Fibroblast of pulmonary artery (primary cell): ENCODE results near the gene CUX1.
"Not testable (repeated sequence)": the region's sequence is repeated elsewhere in the genome, so short reads cannot be mapped to it uniquely, and the experiment has no call there.

Experiments
- DNase-seq: peaks from one replicate; pipeline ENCODE4 v3.0.0-alpha.2; 2010; ENCODE audit warnings: low read depth
- H3K4me3 ChIP-seq: replicated peaks from 2 replicates; pipeline ENCODE4 v1.5.1; 2011; ENCODE audit warnings: low read depth, mild to moderate bottlenecking, control low read depth, low read length, moderate library complexity
- CTCF ChIP-seq: IDR thresholded peaks from 2 replicates; pipeline ENCODE4 v1.5.1; 2011; ENCODE audit warnings: mild to moderate bottlenecking, control low read depth, low read length, inconsistent platforms; ENCODE audit errors: missing control alignments

CUX1 gene

GRCh38 chr7:101864039-101864438 lies 46.6 kb downstream of the CUX1 start:
- TF ChIP-seq CTCF = no peak

DNA sequence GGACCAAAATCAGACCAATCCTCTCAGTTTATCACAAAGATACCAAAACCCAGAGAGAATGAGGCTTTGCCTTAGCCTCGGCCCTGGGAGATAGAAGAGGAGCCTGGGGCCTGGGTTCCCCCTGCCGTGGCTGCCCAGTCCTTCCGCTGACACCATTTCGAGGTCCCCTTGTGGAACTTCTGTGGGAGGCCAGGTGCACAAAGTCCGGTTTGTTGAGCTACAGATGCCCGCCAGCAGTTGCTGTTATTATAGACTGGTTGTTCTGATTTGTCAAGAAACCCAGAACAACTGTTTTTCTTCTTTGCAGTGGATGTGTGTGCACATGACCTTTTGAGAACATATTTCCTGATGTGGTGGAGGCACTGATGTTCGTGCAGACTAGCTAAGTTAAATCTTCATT lies 47.6 kb downstream of the CUX1 start:
- H3K4me3 ChIP-seq = no peak overlapping the region
- DNase-seq = no peak
- no peak for TF ChIP-seq CTCF

More at GRCh38 chr7:101864039-101864438, 46.6 kb downstream of the CUX1 start:
- DNase-seq = no peak
- no peak overlapping the region for H3K4me3 ChIP-seq

DNA sequence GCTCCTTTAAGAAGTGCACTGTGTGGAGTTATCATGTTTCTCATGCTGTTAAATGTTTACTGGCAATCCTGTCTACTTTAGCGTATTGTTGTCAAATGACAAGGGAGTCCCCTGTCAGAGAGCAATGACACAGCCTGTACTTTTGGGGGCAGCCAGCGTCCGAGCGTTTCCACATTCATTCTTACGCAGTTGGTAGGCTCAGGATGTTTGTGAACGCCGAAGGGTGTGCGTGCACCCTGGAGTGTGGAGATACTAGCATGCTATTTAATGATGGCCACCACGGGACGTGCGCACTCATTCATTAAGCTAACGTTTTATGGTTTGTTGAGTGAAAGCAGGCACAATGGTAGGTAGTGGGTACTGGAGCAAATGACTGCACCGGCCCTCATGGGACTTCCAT lies 48.0 kb downstream of the CUX1 start:
- no peak for TF ChIP-seq CTCF
- no peak overlapping the region for H3K4me3 ChIP-seq
- DNase-seq = no peak

- no peak for TF ChIP-seq CTCF
- no peak for DNase-seq
- no peak overlapping the region for H3K4me3 ChIP-seq
Measured at GRCh38 chr7:101866328-101866727, 48.9 kb downstream of the CUX1 start.

DNA sequence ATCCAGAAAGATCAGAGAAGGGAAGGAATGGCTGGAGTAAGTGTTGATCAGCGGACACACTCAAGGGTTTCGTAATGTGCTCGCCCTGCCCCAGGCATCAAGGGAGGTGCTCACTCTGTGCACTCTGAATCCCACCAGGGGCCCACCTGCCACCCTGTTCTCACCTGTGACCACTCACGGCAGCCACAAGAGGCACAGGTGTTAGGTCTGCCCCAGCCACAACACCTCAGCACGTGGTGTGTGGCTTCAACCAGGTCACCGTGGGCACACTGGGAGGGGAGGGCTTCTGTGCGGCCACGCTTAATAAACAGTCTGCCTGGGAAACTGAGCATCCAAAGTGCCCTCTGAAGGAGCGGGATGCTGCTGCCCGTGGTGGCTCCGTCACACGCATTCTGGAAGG lies 49.8 kb downstream of the CUX1 start:
- TF ChIP-seq CTCF = no peak

GRCh38 chr7:101867681-101868080 lies 50.3 kb downstream of the CUX1 start:
- not testable (repeated sequence) for H3K4me3 ChIP-seq, DNase-seq

More for the DNA sequence above, 49.8 kb downstream of the CUX1 start:
- H3K4me3 ChIP-seq = no peak overlapping the region
- DNase-seq = no peak

DNA sequence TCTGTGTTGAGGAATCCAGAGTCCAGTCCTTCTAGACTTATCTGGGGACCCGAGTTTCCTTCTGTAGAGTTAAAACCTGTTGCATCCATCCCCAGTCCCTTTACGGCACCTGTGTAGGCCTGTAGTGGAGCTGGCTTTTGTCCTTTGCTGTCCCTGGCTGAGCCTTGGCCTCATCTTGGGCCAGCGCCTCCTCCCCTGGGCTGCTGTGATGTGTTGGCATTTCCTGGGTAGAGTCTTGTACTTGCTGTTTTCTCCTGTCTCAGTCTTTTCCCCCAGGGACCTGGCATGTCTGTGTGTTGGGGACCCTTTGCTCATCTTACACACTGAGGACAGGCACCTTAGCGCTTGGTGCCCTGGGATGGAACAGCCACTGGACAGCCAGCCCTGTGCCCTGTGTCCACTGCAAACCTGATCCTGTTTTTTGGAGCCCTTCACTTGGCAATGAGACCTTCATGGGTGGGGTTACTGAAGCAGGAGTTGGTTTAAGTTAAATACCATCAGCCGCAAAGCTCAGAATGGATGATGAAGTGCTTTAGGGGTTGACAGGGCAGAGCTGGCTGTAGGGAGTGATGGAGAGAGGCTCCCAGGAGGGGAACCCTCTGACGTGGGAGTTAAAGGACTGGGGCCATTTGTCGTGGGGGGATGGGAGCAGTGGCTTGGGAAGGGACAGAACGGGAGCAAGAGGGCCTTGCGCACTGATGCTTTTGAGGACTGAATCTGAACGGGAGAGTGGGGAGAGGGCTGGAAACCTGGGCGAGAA lies 50.9 kb downstream of the CUX1 start:
- DNase-seq = no peak
- no peak overlapping the region for H3K4me3 ChIP-seq
- no peak for TF ChIP-seq CTCF
